Measurements from ENCODE around the gene LYZ. TPM values are rescaled to one million over a fixed set of nuclear protein-coding genes. Genes with fewer than 3 reads are reported as not detected.

The LYZ gene
- total and polyA plus RNA-seq, 9 of the 15 experiments (the other 6 are each of a cell fraction or from before 2014, with no cell fraction given) = 27.2 to 96.3 (median 42.1) TPM

GRCh38 chr12:69360348-69360672, 12.1 kb downstream of the LYZ start (continued):
- TF ChIP-seq ZFP91 (CRISPR knock-in tag; IDR thresholded peaks at IDR 0.05) = 0 out of 2 replicates have a peak, but pooled peaks have one; percentile 14
- no peak for TF ChIP-seq ZBTB1 (CRISPR knock-in tag; IDR thresholded peaks at IDR 0.05; ENCODE audit: borderline replicate concordance, low read depth)
- TF ChIP-seq CHD7 (IDR thresholded peaks at IDR 0.05; ENCODE audit: low read depth, low read length) = no peak
- TF ChIP-seq CHD1 (IDR thresholded peaks at IDR 0.05; ENCODE audit: low read length) = peak; percentile 56
- no peak for TF ChIP-seq PBX2 (CRISPR knock-in tag; IDR thresholded peaks at IDR 0.05; ENCODE audit: low read depth)
- no peak for TF ChIP-seq PBX2 (tag; conservative IDR thresholded peaks at IDR 0.05; ENCODE audit: low read depth)
- TF ChIP-seq DNMT1 (IDR thresholded peaks at IDR 0.05) = no peak
- TF ChIP-seq ZFPM2 (CRISPR knock-in tag; IDR thresholded peaks at IDR 0.05) = no peak
- no peak for TF ChIP-seq NRF1 (conservative IDR thresholded peaks at IDR 0.05 in 1 of 2, IDR thresholded peaks at IDR 0.05 in 1 of 2)
- no peak for TF ChIP-seq ZNF551 (CRISPR knock-in tag; IDR thresholded peaks at IDR 0.05)
- TF ChIP-seq TCF15 (CRISPR knock-in tag; IDR thresholded peaks at IDR 0.05) = no peak
- 0 out of 4 replicates have a peak, but pooled peaks of 1 of the 2 experiments have one; percentile 37 for TF ChIP-seq ARNT (IDR thresholded peaks at IDR 0.05)
- no peak for TF ChIP-seq ZC3H4 (CRISPR knock-in tag; IDR thresholded peaks at IDR 0.05; ENCODE audit: borderline replicate concordance)
